ENCODE measurements around the gene ARHGAP22.

ARHGAP22 gene

DNA sequence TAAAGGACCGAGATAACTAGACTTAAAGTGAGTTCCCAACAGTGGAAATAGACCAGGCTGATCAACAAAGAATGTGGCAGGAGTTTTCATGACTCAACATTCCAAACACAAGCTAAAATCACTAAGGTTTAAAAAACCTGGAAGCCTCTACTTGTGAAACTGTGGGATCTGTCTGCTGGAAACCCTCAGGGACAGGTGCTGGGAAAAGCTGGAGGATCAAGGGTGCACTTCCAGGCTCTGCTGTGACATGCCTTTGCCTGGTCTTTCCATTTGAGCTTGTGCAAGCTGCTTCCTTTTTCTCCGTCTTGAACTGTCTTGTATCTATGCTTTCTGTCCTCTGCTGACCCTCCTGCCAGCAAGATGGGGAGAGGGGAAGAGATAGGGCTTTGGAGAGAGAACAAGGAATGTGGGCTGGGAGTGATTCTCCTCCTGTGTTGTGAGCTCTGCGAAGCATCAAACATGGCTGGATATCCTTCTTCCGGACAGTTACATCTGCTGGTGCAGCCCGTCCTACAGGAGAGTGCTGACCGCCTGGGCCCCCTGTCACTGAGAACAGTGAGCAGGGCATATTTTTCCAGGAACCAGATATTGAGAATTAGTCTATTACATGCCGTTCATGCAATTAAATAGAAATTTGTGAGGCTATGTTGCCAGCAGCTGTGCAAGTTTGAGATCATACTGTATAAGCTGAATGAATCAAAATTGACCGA lies 25.5 kb downstream of the ARHGAP22 start:
- no peak for DNase-seq

DNA sequence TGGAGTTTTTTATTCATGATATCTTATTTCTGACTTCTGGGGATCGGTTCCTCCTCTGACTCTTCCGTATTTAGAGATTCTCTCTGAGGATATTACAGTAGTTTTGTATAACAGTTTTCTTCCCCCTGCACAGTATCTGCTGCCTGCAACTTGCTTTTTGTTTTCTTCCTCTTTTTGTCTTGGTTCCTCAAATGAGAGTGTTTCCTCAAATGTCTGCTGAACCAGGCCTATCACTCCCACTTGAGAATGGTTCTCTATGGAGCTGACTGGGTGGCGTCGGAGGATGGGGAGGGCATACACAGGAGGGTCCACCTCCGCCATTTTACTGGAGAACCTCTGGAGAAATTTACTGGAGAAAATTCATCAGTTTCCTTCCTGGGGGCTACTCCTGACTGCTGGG lies 27.7 kb downstream of the ARHGAP22 start:
- DNase-seq: peak; percentile 65

DNA sequence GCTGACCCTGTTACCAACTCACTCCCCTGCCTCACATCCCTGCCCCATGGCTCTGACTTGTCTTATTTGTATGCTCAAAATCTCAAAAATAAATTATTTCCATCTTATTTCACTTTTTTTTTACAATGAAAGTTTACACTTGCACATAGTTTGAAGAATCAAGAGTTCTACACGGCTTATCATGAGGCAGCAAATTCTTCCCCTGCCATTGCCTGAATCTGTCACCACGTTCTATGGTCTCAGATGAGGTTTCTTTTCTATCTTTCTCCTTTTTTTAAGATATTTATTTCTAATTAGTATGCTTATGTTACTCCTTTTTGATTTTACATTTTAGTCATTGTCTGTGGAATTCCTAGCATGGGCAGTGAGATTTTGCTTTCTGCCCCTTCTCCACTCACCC lies 28.4 kb downstream of the ARHGAP22 start:
- DNase-seq: no peak

DNA sequence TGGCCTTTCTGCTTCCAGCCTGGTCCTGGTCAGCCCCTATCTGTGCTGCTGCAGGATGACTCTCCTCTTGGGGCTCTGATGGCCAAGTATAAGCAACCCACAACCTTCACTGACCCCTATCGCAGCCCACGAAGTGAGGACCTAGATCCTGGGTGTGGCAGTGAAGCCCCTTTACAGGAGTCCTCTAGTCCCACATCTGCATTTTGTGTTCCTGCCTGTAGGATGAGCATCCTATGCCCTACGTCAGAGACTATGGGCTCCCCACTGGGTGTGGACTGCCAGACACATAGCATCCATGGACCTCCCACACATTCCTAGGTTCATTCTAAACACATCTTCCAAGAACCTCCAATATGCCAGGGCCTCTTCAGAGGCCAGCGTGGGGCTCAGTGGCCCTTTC lies 29.0 kb downstream of the ARHGAP22 start:
- no peak for DNase-seq

DNA sequence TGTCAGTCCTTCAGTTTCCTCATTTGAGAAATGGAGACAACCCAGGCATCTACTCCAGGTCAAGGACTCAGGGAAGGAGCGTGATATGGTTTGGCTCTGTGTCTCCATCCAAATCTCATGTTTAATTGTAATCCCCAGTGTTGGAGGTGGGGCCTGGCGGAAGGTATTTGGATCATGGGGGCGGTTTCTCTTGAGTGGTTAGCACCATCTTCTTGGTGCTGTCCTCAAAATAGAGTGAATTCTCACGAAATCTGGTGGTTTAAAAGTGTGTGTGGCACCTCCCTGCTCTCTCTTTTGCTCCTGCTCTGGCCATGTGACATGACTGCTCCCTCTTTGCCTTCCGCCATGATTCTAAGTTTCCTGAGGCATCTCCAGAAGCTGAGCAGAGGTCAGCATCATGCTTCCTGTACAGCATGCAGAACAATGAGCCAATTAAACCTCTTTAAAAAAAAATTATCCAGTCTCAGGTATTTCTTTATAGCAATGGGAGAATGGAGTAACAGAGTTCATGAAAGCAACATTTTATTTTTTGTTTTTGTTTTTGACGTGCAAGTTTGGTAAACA lies 30.0 kb downstream of the ARHGAP22 start:
- DNase-seq: no peak

DNA sequence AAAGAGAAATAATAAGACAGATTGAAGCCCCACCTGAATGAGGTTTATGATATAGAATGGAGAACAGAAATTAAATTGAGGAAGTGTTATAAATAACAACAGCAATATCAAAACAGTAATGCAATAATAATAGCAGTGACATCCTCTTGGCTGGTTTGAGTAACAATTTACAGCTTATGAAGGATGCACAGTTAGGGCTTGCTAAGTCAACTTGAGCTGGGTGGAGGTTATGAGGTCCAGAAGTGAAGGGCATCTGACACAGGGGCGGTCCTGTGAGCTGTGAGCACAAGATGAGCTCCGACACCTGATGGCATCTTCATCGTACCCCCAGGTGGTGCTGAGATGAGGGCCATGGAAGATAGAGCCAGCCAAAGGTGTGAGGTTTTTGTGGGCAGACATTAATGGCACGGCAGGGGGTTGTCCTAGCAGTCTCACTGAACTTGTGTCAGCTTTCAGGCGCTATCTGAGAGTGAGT lies 30.5 kb downstream of the ARHGAP22 start:
- no peak for DNase-seq

DNA sequence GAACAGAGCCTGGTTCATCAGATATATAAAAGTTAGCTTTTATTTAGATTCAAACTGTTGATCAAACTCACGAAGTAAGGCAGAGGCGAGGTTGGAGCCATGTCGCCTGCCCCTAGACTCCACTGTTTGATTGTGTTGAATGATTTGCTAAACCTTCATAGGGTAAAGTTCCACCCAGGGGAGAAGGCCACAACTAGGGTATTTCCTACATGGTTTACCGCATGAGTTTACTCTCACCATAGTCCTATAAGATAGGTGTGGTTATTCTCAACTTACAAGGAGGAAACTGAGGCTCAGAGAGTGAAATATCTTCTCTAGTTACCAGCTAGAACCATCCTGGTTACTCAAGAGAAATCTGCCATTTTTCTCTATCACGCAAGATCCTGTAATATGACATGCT lies 31.8 kb downstream of the ARHGAP22 start:
- no peak for DNase-seq

DNA sequence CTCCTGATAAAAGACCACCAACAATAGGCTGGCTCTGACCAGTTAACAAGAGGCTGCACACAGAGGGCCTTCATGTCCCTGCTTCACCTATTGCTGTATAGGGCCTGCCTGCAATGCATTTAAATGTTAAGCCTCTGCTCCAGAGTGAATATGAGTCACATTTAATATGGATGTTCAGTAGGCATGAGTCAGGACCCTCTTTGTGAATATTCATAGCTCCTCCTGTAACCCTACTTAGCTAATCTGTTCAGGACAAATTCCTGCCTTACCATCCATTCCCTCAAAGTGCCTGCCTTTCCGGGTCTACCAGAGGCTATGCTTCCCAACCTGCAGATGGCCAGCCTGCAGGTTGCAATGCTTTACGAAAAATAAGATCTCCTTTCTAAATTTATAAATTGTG lies 32.5 kb downstream of the ARHGAP22 start:
- DNase-seq: no peak

DNA sequence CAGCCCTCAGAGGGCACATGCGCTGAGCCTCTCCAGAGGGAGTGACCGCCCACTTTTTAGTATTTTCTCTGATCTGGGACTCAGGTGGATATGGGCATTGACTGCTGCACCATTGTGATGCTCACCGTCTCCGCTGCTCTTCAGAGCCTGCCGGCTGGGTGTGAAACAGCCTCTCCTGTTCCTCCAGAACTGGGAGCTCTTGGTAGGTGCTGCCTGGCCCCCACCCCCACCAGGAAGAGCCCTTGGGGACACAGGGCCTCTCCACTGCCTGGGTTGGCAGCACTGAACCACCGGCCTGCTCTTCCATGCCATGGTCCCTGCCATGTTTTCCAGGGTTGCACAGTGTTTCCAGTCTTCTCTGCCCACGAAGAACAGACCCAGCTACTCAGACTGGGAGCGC lies 36.3 kb downstream of the ARHGAP22 start:
- DNase-seq: no peak

DNA sequence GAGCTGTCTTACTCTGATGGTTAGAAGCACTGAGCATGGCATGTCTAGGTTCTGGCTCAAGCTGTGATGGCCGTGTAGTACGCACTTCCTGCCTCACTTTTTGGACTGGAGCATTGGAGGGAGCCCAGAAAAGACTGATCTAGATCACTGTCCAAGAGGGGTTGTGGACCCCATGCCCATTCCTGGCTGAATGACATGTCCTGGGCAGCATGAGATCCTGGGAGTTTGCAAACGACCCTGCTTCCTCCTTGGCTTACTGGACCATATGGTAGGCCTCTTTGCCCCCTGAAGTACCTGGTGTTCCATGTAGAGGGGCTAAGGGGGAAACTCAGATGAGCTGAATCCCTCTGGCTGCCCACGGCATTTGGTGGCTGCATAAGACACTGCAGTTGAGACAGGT lies 36.7 kb downstream of the ARHGAP22 start:
- no peak for DNase-seq

DNA sequence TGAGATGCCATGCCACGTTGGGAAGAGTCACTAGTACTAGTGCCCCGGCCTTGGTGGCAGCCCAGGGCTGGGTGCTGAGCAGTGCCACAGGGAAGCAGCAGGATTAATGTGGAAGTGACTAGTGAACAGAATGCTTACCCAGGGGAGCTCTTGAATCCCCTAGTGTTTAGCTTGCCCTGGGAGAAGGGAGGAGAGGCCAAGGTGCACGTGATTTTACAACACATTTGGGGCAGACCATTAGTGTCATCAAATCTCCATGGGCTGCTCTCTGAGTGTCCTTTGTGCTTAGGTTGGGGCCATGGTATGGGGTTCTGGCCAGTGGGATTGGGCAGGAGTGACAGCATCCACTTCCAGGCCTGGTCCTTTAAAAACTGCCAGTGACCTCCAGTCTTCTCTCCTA lies 37.5 kb downstream of the ARHGAP22 start:
- DNase-seq: no peak

DNA sequence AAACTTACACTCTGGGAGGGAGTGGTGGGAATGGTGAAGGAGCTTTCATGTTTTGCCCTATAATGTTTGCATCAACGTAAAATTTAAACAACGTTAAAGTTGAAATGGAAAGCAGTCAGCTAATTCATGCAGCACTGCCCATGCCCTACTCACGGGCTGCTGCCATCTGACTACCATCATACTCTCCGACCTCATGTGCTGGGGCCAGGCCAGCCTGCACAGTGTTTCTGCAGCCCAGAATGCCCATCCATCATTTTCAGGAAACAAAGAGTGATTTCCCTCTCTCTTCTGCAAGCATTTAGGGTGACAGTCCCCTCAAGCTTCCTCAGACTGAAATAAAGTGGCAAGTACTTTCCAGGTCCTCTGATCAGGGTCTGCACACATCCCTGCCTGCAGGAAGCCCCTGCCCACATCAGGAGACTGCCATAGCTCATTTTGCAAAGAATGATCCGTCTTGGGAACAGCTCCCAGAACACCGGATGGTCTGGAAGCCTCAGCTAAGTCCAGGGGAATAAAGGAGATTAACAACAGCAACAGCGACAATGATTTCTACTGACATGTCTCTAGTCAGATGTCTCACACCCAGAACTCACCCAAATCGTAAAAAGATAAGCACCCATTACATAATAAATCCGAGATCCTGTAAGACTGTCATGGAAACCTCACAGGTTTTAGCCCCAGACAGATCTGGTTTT lies 40.3 kb downstream of the ARHGAP22 start:
- no peak for DNase-seq

DNA sequence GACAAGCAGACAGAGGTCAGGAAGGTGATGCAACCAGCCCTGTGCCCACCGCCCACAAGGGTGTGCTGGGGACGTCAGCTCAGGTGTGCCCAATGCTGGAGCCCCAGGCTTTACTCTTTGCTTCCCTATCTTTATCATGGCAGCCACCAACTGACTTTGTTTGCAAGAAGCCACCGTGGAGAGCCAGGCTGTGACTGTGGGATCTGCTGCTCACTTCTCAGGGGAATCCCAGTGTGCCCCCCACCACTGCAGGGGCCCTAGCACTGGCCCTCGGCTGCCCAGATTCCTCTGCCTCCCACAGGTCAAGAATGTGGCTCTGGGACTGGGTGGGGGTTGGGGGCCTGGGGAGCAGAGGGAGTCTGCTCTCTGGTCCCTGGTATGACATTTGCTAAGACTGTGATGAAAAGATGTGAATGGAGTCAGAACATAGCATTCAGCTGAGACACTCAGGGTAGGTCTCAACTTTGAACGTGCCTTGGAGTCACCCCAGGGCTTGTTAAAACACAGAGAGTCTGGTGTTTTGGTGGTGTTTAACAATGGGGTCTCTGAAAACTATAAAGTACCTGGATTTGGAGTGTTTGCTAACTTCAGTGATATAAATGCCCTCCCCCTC lies 47.3 kb downstream of the ARHGAP22 start:
- no peak for DNase-seq

DNA sequence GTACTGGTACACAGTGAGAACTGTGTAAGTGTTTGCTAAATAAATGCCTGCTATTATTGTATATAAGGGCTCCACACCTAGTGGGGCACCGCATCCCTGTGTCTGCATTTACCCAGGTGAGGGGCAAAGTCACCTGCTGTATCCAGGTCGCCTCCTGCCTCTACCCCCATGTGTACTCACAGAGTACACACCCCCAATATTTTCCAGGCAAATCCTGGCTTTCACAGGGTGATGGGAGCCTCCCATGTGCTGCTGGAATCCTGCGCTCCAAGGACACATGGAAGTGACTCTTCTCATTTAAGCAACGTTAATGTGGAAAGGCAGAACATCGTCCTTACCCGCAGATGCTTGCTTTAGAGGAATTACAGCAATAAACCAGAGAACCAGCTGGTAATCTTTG lies 48.2 kb downstream of the ARHGAP22 start:
- no peak for DNase-seq

DNA sequence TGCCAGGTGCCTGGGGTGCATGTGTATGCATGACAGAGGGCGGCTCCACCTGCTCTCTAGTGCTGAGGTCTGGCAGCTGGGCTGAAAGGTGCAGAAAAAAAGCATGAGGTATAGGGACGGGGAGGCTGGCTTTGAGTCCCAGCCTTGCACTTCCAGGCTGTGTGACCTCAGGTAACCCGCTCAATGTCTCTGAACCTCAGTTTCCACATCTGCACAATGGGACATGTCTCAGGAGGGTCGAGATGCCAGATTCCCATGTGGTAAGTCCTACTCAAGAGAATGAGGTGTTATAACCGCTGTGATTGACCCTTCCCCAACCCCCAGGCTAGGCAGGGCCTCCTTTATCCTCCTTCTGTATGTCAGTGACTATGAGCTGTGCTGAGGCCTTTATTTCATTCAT lies 48.8 kb downstream of the ARHGAP22 start:
- DNase-seq: no peak

DNA sequence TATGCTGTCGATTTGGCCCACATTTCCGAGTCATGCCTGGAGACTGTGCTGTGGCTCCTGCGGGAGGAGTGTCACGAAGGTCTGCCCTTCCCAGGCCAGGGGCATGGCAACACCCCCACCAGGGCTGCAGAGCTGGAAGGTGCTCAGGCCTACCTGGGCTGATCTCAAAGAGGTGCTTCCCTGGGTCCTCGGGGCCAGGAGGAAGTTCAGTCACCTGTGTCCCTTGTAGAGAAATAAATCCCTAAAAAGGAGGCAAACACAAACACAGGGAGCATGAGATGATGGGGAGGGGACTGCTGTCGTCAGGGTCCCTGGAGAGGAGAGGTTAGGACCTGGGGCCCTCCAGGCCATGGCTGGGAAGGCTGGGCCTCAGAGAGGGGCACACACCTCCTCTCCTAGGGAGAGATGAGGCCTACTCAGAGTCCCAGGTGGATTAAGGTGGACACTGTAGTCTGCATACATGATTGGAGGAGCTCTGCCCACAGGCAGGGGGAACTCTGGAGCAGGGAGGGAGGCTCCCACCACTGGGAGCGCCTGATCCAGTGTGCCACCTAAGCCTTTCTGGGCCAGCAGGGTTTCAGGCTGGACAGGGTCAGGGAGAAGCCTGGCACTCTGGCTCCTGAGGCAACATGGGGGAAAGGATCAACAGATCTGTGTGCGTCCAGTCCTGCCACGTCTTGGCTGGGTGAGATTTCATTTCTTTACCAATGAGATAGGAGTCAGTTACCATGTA lies 49.4 kb downstream of the ARHGAP22 start:
- DNase-seq: no peak

DNA sequence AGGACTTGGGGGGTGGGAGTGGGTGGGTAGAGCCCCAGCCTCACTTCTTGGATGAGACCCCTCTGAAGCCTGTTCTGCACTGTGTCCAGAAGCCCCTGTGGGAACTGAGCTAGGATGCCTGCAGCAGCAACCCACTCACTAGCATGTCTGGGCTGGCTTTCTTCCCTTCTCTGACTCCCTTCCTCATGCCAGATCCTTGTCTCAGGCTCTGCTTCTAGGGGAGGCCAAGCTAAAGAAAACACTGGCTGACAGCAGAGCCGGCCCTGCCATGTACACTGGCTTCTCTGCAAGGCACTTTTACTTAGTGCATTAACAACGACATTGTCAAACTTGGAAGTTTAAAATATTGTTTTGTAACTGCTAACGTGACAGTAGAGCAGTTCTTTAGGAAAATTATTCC lies 50.2 kb downstream of the ARHGAP22 start:
- no peak for DNase-seq

DNA sequence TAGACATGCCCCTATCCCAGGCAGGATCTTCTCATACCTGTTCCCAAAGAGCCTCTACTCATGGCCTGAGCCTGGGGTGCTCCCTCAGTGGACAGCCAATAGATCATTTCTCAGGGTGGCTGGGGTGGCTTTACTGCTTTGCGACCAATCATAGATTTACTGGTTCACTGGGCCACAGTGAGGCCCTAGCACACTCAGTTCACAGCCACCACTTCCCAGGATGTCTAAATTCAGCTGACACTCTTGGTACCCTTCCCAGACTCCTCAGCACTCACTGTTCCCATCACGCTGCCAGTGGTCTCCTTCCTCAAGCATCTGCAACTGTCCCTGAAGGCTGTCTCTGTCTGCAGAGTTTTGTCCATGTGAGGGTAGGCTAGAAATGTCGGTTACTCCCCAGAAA lies 50.6 kb downstream of the ARHGAP22 start:
- no peak for DNase-seq

DNA sequence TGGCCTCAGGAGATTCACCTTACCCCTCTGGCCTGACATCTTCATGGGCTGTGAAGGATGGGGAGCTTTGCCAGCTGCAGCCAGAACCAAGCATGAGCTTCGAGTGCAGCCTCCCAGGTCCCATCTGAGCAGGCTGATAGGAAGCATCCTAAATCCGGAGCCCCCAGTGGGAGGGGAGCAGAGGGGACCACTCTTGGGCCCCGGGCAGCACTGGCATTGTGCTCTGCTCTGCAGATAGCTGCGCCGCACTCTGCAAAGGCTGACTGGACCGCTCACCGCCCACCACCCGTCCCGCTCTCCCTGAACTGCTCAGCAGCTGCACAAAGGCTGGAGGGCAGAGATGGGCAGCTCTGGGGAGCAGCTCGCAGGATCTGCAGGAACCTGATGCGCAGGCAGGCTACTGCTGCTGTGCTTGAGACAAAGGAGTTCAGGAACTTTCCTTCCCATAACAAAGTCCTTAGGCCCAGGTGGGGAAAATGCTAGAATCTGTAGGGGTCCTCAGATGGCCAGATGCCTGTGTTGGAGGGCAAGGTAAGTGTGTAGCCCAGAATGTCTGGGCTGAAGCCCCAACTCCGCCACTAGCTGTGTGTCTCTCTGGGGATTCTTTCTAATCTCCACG lies 51.8 kb downstream of the ARHGAP22 start:
- no peak for DNase-seq

DNA sequence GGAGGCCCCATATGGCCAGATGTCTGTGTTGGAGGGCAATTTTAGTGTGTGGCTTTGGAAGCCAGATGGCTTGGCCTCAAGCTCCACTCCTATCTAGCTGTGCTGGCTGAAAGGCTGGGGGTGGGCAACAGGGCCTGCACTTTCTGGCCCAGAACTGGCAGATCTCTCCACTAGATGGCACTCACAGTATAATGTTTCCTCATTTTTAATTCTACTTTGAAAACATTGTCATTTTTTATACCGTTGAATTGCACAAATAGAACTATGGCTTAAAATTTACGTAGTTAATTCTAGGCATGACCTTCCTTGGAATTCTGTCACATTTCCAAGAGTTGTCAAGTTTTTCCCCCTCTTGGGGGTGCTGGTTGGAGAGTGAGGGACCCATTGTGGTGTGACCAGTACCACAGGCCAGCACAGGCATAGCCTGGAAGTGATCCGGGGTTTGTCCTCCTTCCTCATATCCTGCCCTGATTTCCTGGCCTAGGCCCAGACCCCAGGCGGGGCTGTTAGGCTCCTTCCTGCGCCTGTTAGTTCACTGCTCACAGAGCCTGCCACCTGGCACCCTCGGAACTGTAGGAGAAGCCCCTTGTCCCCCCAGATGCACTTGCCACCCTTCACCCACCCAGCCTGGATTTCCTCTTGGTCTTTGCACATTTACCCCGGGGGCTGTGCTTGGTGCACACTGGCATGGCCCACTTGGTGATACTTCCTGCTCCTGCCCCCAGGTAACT lies 52.8 kb downstream of the ARHGAP22 start:
- peak; percentile 34 for DNase-seq

DNA sequence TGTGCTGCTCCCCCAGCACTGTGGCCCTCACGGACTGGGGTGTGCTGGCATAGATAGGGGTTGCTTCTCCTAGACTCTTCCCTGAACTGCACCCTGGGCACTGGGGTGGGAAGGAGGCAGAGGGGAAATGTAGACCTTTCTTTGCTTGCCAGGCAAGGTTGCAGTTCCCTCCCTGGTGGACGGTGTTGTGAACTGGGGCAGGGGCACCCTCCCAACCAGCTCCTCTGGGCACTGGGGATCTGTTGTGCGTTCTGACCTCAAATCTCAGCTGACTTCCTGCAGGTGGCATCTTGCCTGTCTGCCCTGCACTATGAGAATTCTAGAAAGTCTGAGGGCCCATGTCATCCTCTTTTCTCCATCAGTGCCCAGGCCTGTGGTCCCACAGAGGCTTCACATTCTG lies 53.9 kb downstream of the ARHGAP22 start:
- DNase-seq: no peak

DNA sequence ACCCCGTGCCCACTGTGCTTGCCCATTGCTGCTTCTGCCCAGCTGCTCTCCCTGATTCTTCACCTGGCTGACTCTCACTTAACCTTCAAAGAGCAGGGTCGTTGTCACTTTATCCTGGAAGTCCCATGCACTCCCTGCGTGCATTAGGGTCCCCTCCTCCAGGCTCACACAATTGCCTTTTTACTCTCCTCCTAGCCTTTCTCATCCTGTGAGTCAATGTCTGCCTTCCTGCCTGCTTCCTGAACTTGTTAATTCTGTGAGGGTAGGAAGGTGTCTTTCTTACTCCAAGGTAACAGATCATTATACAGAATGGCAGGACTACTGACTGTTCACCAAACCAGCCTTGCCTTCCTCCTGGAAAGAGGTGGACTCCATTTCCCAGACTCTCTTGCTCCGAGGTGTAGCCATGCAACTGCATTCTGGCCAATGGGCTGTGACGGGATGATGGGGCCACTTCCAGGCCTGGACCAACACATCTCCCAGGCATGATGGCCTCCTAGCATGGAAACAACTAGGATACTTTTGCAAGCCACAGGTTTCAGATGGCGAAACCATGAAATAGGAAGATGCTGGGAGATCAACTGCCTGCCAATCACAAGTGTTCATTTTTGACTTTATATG lies 54.7 kb downstream of the ARHGAP22 start:
- no peak for DNase-seq

Data from KG1 (cell line).